Neural progenitor cell (in vitro differentiated cells): ENCODE data around the gene HES7. TPM values are rescaled to one million over a fixed set of nuclear protein-coding genes. Genes with fewer than 3 reads are reported as not detected.

Experiments used
- DNase-seq: peaks from one replicate; pipeline ENCODE4 v3.0.0-alpha.2; 2016; ENCODE audit warnings: low spot score
- H2AFZ ChIP-seq: fragments of 200-600 bp; sonication (generic); replicated peaks from 2 replicates; pipeline ENCODE4 v1.6.1; 2016; ENCODE audit warnings: antibody characterized with exemption
- H3F3A ChIP-seq: fragments of 200-600 bp; sonication (generic); 2 replicates; pipeline ENCODE4 v1.6.1; 2016; ENCODE audit warnings: antibody characterized with exemption, low read depth
- H3K27ac ChIP-seq: fragments of 200-600 bp; sonication (generic); 2 replicates; pipeline ENCODE4 v1.5.1; 2016; ENCODE audit warnings: mild to moderate bottlenecking
- H3K27me3 ChIP-seq: fragments of 200-600 bp; sonication (generic); 2 replicates; pipeline ENCODE4 v1.6.1; 2016; ENCODE audit warnings: mild to moderate bottlenecking, moderate library complexity
- H3K36me3 ChIP-seq: fragments of 200-600 bp; sonication (generic); 2 replicates; pipeline ENCODE4 v1.5.1; 2016
- H3K4me1 ChIP-seq: fragments of 200-600 bp; sonication (generic); 2 replicates; pipeline ENCODE4 v1.6.1; 2016; ENCODE audit warnings: mixed run types
- H3K4me2 ChIP-seq: fragments of 200-600 bp; sonication (generic); 2 replicates; pipeline ENCODE4 v1.6.1; 2016
- H3K4me3 ChIP-seq: fragments of 200-600 bp; sonication (generic); 2 replicates; pipeline ENCODE4 v1.5.1; 2016
- H3K79me2 ChIP-seq: fragments of 200-600 bp; sonication (generic); 2 replicates; pipeline ENCODE4 v1.6.1; 2016; ENCODE audit warnings: low read depth
- H3K9ac ChIP-seq: fragments of 200-600 bp; sonication (generic); 2 replicates; pipeline ENCODE4 v1.6.1; 2016
- H3K9me3 ChIP-seq: fragments of 200-600 bp; sonication (generic); 2 replicates; pipeline ENCODE4 v1.5.1; 2016; ENCODE audit warnings: low read depth
- H4K20me1 ChIP-seq: fragments of 200-600 bp; sonication (generic); 2 replicates; pipeline ENCODE4 v1.6.1; 2016; ENCODE audit warnings: low read depth
- H3K27ac Mint-ChIP-seq: 3 replicates; pipeline ENCODE4 v1.8.0; 2021; ENCODE audit warnings: mixed read lengths
- H3K27me3 Mint-ChIP-seq: 2 replicates; pipeline ENCODE4 v1.8.0; 2022; ENCODE audit warnings: low read depth, mild to moderate bottlenecking, inconsistent platforms, moderate library complexity, mixed read lengths; ENCODE audit not compliant: insufficient read depth
- H3K36me3 Mint-ChIP-seq: 3 replicates; pipeline ENCODE4 v1.8.0; 2021; ENCODE audit warnings: mixed read lengths
- H3K4me1 Mint-ChIP-seq: 3 replicates; pipeline ENCODE4 v1.8.0; 2021; ENCODE audit warnings: mixed read lengths
- H3K4me3 Mint-ChIP-seq: 3 replicates; pipeline ENCODE4 v1.8.0; 2021; ENCODE audit warnings: mild to moderate bottlenecking, moderate library complexity, mixed read lengths
- H3K9me3 Mint-ChIP-seq: 3 replicates; pipeline ENCODE4 v1.8.0; 2020; ENCODE audit warnings: mixed read lengths
- EZH2 ChIP-seq: fragments of 200-600 bp; sonication (generic); IDR thresholded peaks from 2 replicates; pipeline ENCODE4 v1.6.1; 2017; ENCODE audit warnings: antibody characterized with exemption, mild to moderate bottlenecking, moderate library complexity
- EZH2phosphoT487 ChIP-seq: fragments of 200-600 bp; sonication (generic); IDR thresholded peaks from 2 replicates; pipeline ENCODE4 v1.6.1; 2017; ENCODE audit warnings: antibody characterized with exemption
- total RNA-seq: library from RNA; depleted of rRNA; stranded (reverse); fragments of >200 nt; gene quantifications from 2 replicates; pipeline ENCODE4 v1.2.3, GENCODE V29; 2015; ENCODE audit warnings: low replicate concordance
- TF ChIP-seq, protein P1 (sequence below): fragments of 200-600 bp; sonication (generic); IDR thresholded peaks from 2 replicates; pipeline ENCODE4 v1.5.1; 2017; ENCODE audit warnings: antibody characterized with exemption, mild to moderate bottlenecking

HES7 gene
- total RNA-seq, 1 donor from 2014 or later, result not detected

- Histone ChIP-seq H3K4me2 (no peak overlapping the region), H3K27me3 (no peaks in the 10 kb centered on the region), H3K9ac (no peak overlapping the region), H3K9me3 (no peaks in the 10 kb centered on the region), H3K4me3 (no peak overlapping the region), H3K36me3 (no peaks in the 10 kb centered on the region), H3K4me1 (no peaks in the 10 kb centered on the region), H4K20me1 (peaks cover 13% of the 10 kb centered on the region), H2AFZ (no peak overlapping the region), H3K27ac (no peak overlapping the region), H3F3A (peaks cover 4% of the 10 kb centered on the region), H3K79me2 (no peaks in the 10 kb centered on the region)
- H3K4me3 Mint-ChIP-seq, result no peak overlapping the region
- peaks cover 12% of the 10 kb centered on the region for H3K27me3 Mint-ChIP-seq
- peaks cover 3% of the 10 kb centered on the region for H3K4me1 Mint-ChIP-seq
- no peak for DNase-seq
- H3K36me3 Mint-ChIP-seq, result peaks cover 15% of the 10 kb centered on the region
- TF ChIP-seq EZH2phosphoT487, result no peak
- TF ChIP-seq, protein P1, sequence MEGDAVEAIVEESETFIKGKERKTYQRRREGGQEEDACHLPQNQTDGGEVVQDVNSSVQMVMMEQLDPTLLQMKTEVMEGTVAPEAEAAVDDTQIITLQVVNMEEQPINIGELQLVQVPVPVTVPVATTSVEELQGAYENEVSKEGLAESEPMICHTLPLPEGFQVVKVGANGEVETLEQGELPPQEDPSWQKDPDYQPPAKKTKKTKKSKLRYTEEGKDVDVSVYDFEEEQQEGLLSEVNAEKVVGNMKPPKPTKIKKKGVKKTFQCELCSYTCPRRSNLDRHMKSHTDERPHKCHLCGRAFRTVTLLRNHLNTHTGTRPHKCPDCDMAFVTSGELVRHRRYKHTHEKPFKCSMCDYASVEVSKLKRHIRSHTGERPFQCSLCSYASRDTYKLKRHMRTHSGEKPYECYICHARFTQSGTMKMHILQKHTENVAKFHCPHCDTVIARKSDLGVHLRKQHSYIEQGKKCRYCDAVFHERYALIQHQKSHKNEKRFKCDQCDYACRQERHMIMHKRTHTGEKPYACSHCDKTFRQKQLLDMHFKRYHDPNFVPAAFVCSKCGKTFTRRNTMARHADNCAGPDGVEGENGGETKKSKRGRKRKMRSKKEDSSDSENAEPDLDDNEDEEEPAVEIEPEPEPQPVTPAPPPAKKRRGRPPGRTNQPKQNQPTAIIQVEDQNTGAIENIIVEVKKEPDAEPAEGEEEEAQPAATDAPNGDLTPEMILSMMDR, result no peak
- TF ChIP-seq EZH2, result no peak
- H3K27ac Mint-ChIP-seq, result no peak overlapping the region
- H3K9me3 Mint-ChIP-seq, result no peaks in the 10 kb centered on the region
These were observed 22.7 kb upstream of the HES7 start for GRCh38 chr17:8146381-8147140.

DNA sequence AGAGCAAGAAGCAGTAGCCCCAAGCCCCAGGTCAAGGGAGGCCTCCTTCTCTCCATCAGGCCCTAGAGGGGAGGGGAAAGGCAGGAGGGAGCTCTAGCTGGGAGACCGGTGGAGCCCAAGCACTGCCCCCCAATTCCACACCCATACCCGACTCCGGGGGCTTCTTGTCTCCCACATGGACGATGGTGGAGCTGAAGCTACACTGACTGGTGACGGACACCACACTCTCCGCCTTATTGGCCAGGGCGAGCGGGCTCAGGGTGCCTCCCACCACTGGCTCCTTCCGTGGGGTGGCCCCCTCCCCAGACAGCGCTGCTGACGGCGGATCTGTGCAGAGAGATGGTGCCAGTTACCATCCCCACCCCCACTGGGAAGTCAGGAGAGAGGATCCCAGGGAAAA, 21.9 kb upstream of the HES7 start:
- Histone ChIP-seq H3K79me2 (no peaks in the 10 kb centered on the region), H3K27me3 (no peaks in the 10 kb centered on the region), H3K4me1 (no peaks in the 10 kb centered on the region), H4K20me1 (peaks cover 10% of the 10 kb centered on the region), H3K27ac (no peak overlapping the region), H3F3A (peaks cover 3% of the 10 kb centered on the region), H3K9me3 (no peaks in the 10 kb centered on the region), H3K36me3 (no peaks in the 10 kb centered on the region), H3K4me3 (no peak overlapping the region), H2AFZ (no peak overlapping the region), H3K9ac (no peak overlapping the region), H3K4me2 (no peak overlapping the region)
- Mint-ChIP-seq H3K27ac (no peak overlapping the region), H3K36me3 (peaks cover 20% of the 10 kb centered on the region), H3K27me3 (peaks cover 11% of the 10 kb centered on the region), H3K4me1 (peaks cover 3% of the 10 kb centered on the region), H3K4me3 (no peak overlapping the region), H3K9me3 (no peaks in the 10 kb centered on the region)
- TF ChIP-seq EZH2, result no peak
- TF ChIP-seq EZH2phosphoT487, result no peak
- TF ChIP-seq, protein P1, result no peak
- no peak for DNase-seq

DNA sequence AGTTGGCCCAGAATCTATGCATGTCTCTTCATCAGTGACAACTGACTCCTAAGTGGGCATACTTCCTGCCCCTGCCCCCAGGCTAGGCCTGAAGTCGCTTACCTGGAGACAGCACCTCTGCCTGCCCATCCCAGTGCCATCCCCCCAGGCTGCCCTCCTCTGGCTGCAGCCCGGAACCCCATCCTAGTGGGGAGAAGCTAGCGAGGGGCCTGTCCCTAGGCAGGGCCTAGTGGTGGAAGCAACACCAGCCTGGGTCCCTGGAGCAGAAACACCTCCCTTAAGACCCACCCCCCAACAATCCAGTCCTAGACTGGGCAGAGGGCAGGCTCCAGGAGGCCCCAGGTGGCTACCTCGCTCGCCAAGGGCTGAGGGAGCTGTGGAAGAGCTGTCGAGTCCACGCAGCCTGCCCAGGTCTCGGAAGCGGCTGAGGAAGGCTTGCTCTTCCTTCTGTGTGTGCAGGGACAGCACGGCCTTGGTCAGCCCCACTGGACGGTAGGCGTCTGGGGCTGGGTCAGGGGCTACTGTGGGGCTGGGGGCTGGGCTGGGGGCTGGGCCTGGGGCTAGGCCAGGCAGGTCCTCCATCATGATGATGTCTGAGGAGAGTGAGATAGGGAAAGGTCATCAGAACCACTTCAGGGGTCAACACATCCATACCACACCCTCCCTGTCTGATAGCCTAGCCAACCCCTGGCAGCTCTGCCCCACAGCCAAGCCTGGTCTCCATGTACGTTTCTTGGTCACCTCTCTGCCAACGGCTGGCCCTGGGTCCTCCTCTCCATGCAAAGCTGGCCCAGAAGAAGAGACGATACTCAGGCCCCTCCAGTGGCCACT, 20.7 kb upstream of the HES7 start:
- no peaks in the 10 kb centered on the region for H3K4me1 ChIP-seq
- peaks cover 20% of the 10 kb centered on the region for H3K36me3 Mint-ChIP-seq
- H3K9ac ChIP-seq, result no peak overlapping the region
- H3K9me3 Mint-ChIP-seq, result no peaks in the 10 kb centered on the region
- H3F3A ChIP-seq, result peaks cover 2% of the 10 kb centered on the region
- H3K27me3 Mint-ChIP-seq, result peaks cover 7% of the 10 kb centered on the region
- H3K36me3 ChIP-seq, result no peaks in the 10 kb centered on the region
- no peak overlapping the region for H3K4me2 ChIP-seq
- H3K4me3 Mint-ChIP-seq, result no peak overlapping the region
- no peak overlapping the region for H3K4me3 ChIP-seq
- DNase-seq, result no peak
- H3K27me3 ChIP-seq, result no peaks in the 10 kb centered on the region
- peaks cover 5% of the 10 kb centered on the region for H4K20me1 ChIP-seq
- no peak overlapping the region for H2AFZ ChIP-seq
- TF ChIP-seq, protein P1, result no peak
- TF ChIP-seq EZH2phosphoT487, result no peak
- no peak for TF ChIP-seq EZH2
- no peaks in the 10 kb centered on the region for H3K9me3 ChIP-seq
- H3K4me1 Mint-ChIP-seq, result peaks cover 3% of the 10 kb centered on the region
- no peak overlapping the region for H3K27ac ChIP-seq
- no peak overlapping the region for H3K27ac Mint-ChIP-seq
- H3K79me2 ChIP-seq, result no peaks in the 10 kb centered on the region
